Sigmoid colon (tissue), 7 donors: ENCODE data around the gene BRME1. TPM values are rescaled to one million over a fixed set of nuclear protein-coding genes. Genes with fewer than 3 reads are reported as not detected.

Experiments used
- DNase-seq: peaks from one replicate; pipeline ENCODE4 v3.0.0-alpha.2; 2019
- H3K27ac ChIP-seq, 4 donors: fragments of 200-600 bp; sonication (generic); one replicate each; pipeline ENCODE4 v1.5.1; 2016 to 2019; ENCODE audit warnings: mild to moderate bottlenecking in 1 of 4
- H3K27me3 ChIP-seq, 3 donors: fragments of 200-600 bp; sonication (generic); one replicate each; pipeline ENCODE4 v1.5.1; 2019; ENCODE audit warnings: mild to moderate bottlenecking in 1 of 3
- H3K36me3 ChIP-seq, 4 donors: fragments of 200-600 bp; sonication (generic); one replicate each; pipeline ENCODE4 v1.5.1; 2016 to 2019
- H3K4me1 ChIP-seq, 4 donors: fragments of 200-600 bp; sonication (generic); one replicate each; pipeline ENCODE4 v1.5.1; 2017 to 2019
- H3K4me3 ChIP-seq, 4 donors: fragments of 200-600 bp; sonication (generic); one replicate each; pipeline ENCODE4 v1.5.1; 2017 to 2019; ENCODE audit warnings: mild to moderate bottlenecking in 2 of 4, moderate library complexity in 1 of 4
- H3K9me3 ChIP-seq, 4 donors: fragments of 200-600 bp in 3 of 4; sonication (generic) in 3 of 4; one replicate each; pipeline versions ENCODE4 v1.5.1 to v1.6.1; 2013 to 2019
- CTCF ChIP-seq, 4 experiments: fragments of 450-650 bp in 3 of 4; fragments of 200-600 bp in 1 of 4; IDR thresholded peaks; one replicate each; pipeline ENCODE4 v1.5.1; 2016 to 2019; ENCODE audit warnings: antibody characterized with exemption in 4 of 4, mild to moderate bottlenecking in 3 of 4, moderate library complexity in 2 of 4
- EP300 ChIP-seq, 4 donors: sonication (generic); formaldehyde crosslinking; IDR thresholded peaks; one replicate each; pipeline ENCODE4 v1.6.1; 2017; ENCODE audit warnings: antibody characterized with exemption in 4 of 4
- POLR2A ChIP-seq, 2 donors: fragments of 450-650 bp; IDR thresholded peaks; one replicate each; pipeline ENCODE4 v1.6.1; 2016; ENCODE audit warnings: antibody characterized with exemption in 2 of 2, mild to moderate bottlenecking in 2 of 2, moderate library complexity in 2 of 2
- POLR2AphosphoS5 ChIP-seq, 4 donors: sonication (generic); formaldehyde crosslinking; IDR thresholded peaks; one replicate each; pipeline ENCODE4 v1.6.1; 2017; ENCODE audit warnings: antibody characterized with exemption in 4 of 4
- WGBS, 2 donors: extraction: QIAGEN DNeasy Blood & Tissue Kit; methylation state at CpG; one replicate each; pipeline ENCODE4 v1.1.7; 2013; 5-methylcytosine and 5-hydroxymethylcytosine counted together
- intact Hi-C: fragments of 100-400 bp; cut with DNase I; formaldehyde crosslinking; loops from one replicate; pipeline ENCODE4 v1.15.1; 2023
- polyA plus RNA-seq, 3 donors: library from polyadenylated mRNA; stranded (reverse); fragments of 200-250 nt; gene quantifications; one replicate each; pipeline ENCODE4 v1.2.3, GENCODE V29; 2013
- total RNA-seq, 4 donors: library from RNA; depleted of rRNA; stranded (reverse); fragments of >200 nt; gene quantifications; one replicate each; pipeline ENCODE4 v1.1.0, GENCODE V29; 2016
- donor health status: healthy with polysubstance abuse.
- donor health status: Bipolar disorder and iron deficiency.
- donor health status: healthy.

BRME1 gene
- total and polyA plus RNA-seq, 7 donors, result 0.99 to 9.0 (median 1.8) TPM

GRCh38 chr19:13929956-13930355, 24.0 kb upstream of the BRME1 start:
- Histone ChIP-seq H3K27me3 (peaks cover 0 to 20% (median 0%) of the 10 kb centered on the region in 3 donors), H3K36me3 (peaks cover 9 to 39% (median 12%) of the 10 kb centered on the region in 4 donors), H3K9me3 (no peaks in the 10 kb centered on the region), H3K27ac (no peak overlapping the region), H3K4me1 (no peaks in the 10 kb centered on the region), H3K4me3 (no peak overlapping the region)
- intact Hi-C loops, result loop anchor here (5.0 kb wide), 1 partner anchor 583 kb away; no protein-coding TSS in a partner anchor
- TF ChIP-seq CTCF (IDR thresholded peaks at IDR 0.05), result no peak
- TF ChIP-seq EP300 (IDR thresholded peaks at IDR 0.05), result no peak
- TF ChIP-seq POLR2A (IDR thresholded peaks at IDR 0.05), result no peak
- 86 to 91% methylated on average over 17 of the region's 17 CpGs for WGBS, 2 donors
- DNase-seq, result no peak

- no peak overlapping the region for H3K27ac ChIP-seq
- no peaks in the 10 kb centered on the region for H3K4me1 ChIP-seq
- H3K36me3 ChIP-seq, result peaks cover 9 to 45% (median 18%) of the 10 kb centered on the region in 4 donors
- H3K9me3 ChIP-seq, result no peaks in the 10 kb centered on the region
- no peak overlapping the region for H3K4me3 ChIP-seq
- TF ChIP-seq POLR2AphosphoS5 (IDR thresholded peaks at IDR 0.05) (no peak), CTCF (IDR thresholded peaks at IDR 0.05) (no peak), POLR2A (IDR thresholded peaks at IDR 0.05) (no peak), EP300 (IDR thresholded peaks at IDR 0.05) (no peak)
- WGBS, 2 donors, result 89 to 92% methylated on average over 12 of the region's 12 CpGs
- DNase-seq, result no peak
- peaks cover 0 to 14% (median 0%) of the 10 kb centered on the region in 3 donors for H3K27me3 ChIP-seq
- intact Hi-C loops, result no loop called here
Measured at GRCh38 chr19:13929340-13929739, 23.4 kb upstream of the BRME1 start.

- 74 to 92% methylated on average over 8 of the region's 8 CpGs for WGBS, 2 donors
- no peaks in the 10 kb centered on the region for H3K4me1 ChIP-seq
- peaks cover 9 to 70% (median 37%) of the 10 kb centered on the region in 4 donors for H3K36me3 ChIP-seq
- H3K27me3 ChIP-seq, result no peaks in the 10 kb centered on the region
- TF ChIP-seq POLR2A (IDR thresholded peaks at IDR 0.05) (no peak), CTCF (IDR thresholded peaks at IDR 0.05) (no peak), POLR2AphosphoS5 (IDR thresholded peaks at IDR 0.05) (no peak)
- H3K9me3 ChIP-seq, result no peaks in the 10 kb centered on the region
- H3K27ac ChIP-seq, result no peak overlapping the region
- no peak overlapping the region for H3K4me3 ChIP-seq
- DNase-seq, result no peak
- intact Hi-C loops, result no loop called here
Measured at GRCh38 chr19:13926715-13927114, 20.8 kb upstream of the BRME1 start.

GRCh38 chr19:13926010-13926409, 20.1 kb upstream of the BRME1 start:
- DNase-seq, result no peak
- 74 to 92% methylated on average over 4 of the region's 4 CpGs for WGBS, 2 donors
- no peaks in the 10 kb centered on the region for H3K9me3 ChIP-seq
- no peak overlapping the region for H3K27ac ChIP-seq
- TF ChIP-seq POLR2AphosphoS5 (IDR thresholded peaks at IDR 0.05) (no peak), POLR2A (IDR thresholded peaks at IDR 0.05) (no peak), EP300 (IDR thresholded peaks at IDR 0.05) (no peak), CTCF (IDR thresholded peaks at IDR 0.05) (no peak)
- H3K4me1 ChIP-seq, result no peaks in the 10 kb centered on the region
- no peak overlapping the region for H3K4me3 ChIP-seq
- H3K36me3 ChIP-seq, result peaks cover 14 to 77% (median 43%) of the 10 kb centered on the region in 4 donors
- no peaks in the 10 kb centered on the region for H3K27me3 ChIP-seq
- intact Hi-C loops, result no loop called here
